ENCODE measurements around the gene ATF3.

The ATF3 gene

DNA sequence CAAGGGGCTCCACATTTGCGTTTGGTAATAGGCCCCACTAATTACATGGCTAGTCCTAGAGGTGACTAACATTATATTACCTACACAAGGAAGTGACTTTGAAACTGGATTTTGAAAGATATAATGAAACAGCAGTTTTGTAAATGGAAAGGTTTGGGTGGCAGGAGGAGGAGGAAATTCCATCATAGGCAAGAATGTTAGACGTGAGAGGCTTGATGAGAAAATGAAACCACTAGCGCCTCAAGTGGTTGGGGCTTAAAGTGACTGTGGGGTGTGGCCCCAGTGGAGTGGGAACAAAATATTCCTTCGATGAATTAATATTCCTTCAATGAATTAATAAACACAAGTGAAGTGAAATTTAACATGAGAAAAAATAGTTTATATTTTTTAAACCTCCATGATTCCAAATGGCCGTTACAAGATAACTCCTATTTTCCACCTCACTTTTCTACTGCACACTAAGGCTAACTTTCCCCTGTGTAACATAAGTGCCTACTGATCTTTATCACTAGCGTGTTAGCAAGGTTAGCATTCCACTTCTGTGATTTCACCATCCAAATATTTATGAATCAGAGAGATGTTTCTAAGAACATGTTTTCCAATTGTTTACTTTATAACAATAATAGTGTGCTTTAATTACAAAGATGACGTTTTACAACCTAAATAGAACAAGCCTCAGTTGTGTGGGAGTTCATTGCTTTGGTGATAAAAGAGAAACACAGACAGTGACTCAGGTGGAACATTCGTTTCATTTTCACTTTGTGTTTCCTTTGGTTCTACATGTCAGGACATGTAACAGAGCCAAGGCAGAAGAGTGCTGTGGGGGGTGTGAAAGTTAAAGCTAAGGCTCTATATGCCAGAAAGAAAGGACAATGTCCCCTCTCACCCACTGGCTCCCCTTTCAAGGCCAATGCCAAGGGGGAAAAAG is 12.5 kb upstream of the ATF3 start:
- in situ Hi-C loops (cut with HindIII; ENCODE audit: low pct_ligation_motif_present, low sequenced_read_pairs): no loop called here
- DNase-seq: peak; percentile 95
- peak overlapping the region; percentile 99 for H3K27ac ChIP-seq
- peaks cover 2% of the 10 kb centered on the region for H3K27me3 ChIP-seq (replicated peaks)
- TF ChIP-seq, protein P1, sequence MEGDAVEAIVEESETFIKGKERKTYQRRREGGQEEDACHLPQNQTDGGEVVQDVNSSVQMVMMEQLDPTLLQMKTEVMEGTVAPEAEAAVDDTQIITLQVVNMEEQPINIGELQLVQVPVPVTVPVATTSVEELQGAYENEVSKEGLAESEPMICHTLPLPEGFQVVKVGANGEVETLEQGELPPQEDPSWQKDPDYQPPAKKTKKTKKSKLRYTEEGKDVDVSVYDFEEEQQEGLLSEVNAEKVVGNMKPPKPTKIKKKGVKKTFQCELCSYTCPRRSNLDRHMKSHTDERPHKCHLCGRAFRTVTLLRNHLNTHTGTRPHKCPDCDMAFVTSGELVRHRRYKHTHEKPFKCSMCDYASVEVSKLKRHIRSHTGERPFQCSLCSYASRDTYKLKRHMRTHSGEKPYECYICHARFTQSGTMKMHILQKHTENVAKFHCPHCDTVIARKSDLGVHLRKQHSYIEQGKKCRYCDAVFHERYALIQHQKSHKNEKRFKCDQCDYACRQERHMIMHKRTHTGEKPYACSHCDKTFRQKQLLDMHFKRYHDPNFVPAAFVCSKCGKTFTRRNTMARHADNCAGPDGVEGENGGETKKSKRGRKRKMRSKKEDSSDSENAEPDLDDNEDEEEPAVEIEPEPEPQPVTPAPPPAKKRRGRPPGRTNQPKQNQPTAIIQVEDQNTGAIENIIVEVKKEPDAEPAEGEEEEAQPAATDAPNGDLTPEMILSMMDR (IDR thresholded peaks at IDR 0.05; ENCODE audit: low read depth, low read length, missing control alignments): peak; percentile 80
- no peaks in the 10 kb centered on the region for H3K36me3 ChIP-seq (replicated peaks)
- H3K4me3 ChIP-seq (ENCODE audit: low read depth, low read length): no peak overlapping the region

DNA sequence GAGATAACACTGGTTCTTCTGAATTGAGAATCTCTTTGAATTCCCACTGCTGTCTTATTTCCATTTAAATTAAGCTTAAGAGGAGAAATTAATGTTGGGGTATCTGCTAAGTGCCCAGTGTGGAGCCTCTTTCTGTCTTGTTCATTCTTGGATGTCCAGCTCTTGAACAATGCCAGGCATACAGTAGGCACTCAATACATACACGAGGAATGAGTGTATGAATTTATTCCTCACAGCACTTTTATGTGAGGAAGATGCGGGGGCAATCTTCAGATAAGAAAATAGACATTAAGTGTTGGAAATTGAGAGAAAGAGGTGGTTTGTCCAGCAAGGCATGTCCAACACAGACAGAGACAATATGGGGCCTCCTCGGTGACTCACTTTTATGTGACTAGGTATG is 11.8 kb upstream of the ATF3 start:
- Histone ChIP-seq H3K27ac (peak overlapping the region; percentile 99), H3K36me3 (replicated peaks) (no peaks in the 10 kb centered on the region), H3K27me3 (replicated peaks) (peaks cover 5% of the 10 kb centered on the region), H3K4me3 (ENCODE audit: low read depth, low read length) (no peak overlapping the region)
- TF ChIP-seq, protein P1 (IDR thresholded peaks at IDR 0.05; ENCODE audit: low read depth, low read length, missing control alignments): no peak
- DNase-seq: no peak
- in situ Hi-C loops (cut with HindIII; ENCODE audit: low pct_ligation_motif_present, low sequenced_read_pairs): no loop called here

DNA sequence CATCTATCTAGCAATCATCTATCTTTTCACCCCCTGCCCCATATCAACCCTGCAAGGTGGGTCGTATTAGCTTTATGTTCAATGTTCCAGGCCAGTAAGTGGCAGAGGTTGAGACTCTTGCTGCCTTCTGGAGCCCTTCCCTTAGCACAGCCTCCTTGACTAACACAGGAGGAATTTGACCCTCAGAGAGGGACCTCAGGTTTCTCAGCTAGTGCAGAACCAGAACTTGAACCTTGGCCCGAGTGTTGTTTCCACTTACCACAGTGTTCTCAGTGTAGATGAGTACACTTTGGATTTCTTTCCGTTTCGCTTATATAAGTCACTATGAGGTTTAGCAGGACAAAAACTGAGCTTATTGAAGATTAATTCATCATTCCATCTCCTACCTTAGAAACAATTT is 11.1 kb upstream of the ATF3 start:
- in situ Hi-C loops (cut with HindIII; ENCODE audit: low pct_ligation_motif_present, low sequenced_read_pairs): no loop called here

GRCh38 chr1:212600071-212600915 is 8.3 kb upstream of the ATF3 start:
- in situ Hi-C loops (cut with HindIII; ENCODE audit: low pct_ligation_motif_present, low sequenced_read_pairs): no loop called here
- no peaks in the 10 kb centered on the region for H3K36me3 ChIP-seq (replicated peaks)
- peaks cover 29% of the 10 kb centered on the region for H3K27me3 ChIP-seq (replicated peaks)
- DNase-seq: no peak
- TF ChIP-seq, protein P1 (IDR thresholded peaks at IDR 0.05; ENCODE audit: low read depth, low read length, missing control alignments): no peak
- no peak overlapping the region for H3K4me3 ChIP-seq (ENCODE audit: low read depth, low read length)
- H3K27ac ChIP-seq: no peak overlapping the region

More for the DNA sequence above, 11.1 kb upstream of the ATF3 start:
- no peak for DNase-seq
- TF ChIP-seq, protein P1 (IDR thresholded peaks at IDR 0.05; ENCODE audit: low read depth, low read length, missing control alignments): no peak
- no peak overlapping the region for H3K27ac ChIP-seq
- no peaks in the 10 kb centered on the region for H3K36me3 ChIP-seq (replicated peaks)
- H3K27me3 ChIP-seq (replicated peaks): peaks cover 9% of the 10 kb centered on the region
- H3K4me3 ChIP-seq (ENCODE audit: low read depth, low read length): no peak overlapping the region

DNA sequence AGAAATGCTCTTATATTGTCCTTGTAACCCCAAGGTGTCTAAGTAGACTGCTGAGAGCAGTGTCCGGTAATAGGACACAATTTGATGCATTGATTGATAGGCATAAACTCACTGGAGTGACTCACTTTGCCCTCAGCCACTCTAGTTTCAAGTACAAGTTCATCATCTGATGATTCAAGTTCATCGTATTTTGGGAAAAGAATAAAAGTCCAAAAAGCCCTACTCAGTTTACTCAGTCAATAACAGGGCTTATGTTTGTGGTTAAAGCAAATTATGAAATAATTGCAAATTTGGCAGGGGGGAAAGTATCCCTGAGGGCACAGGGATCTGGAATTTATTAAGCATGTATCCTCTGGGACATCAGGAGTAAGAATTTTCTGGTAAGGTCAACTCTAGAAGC is 7.6 kb upstream of the ATF3 start:
- in situ Hi-C loops (cut with HindIII; ENCODE audit: low pct_ligation_motif_present, low sequenced_read_pairs): no loop called here
- Histone ChIP-seq H3K4me3 (ENCODE audit: low read depth, low read length) (no peak overlapping the region), H3K27me3 (replicated peaks) (peaks cover 29% of the 10 kb centered on the region), H3K36me3 (replicated peaks) (no peaks in the 10 kb centered on the region), H3K27ac (no peak overlapping the region)
- no peak for DNase-seq
- TF ChIP-seq, protein P1 (IDR thresholded peaks at IDR 0.05; ENCODE audit: low read depth, low read length, missing control alignments): no peak
